ENCODE results near the gene CEP63.

Gene CEP63

GRCh38 chr3:134608023-134608770, 122.3 kb downstream of the CEP63 start:
- DNase-seq (ENCODE audit: low read depth in 2 of 2), result no peak

GRCh38 chr3:134608771-134609435, 123.0 kb downstream of the CEP63 start:
- DNase-seq (ENCODE audit: low read depth in 2 of 2), result no peak

GRCh38 chr3:134609821-134610431, 124.1 kb downstream of the CEP63 start:
- DNase-seq (ENCODE audit: low read depth in 2 of 2), result no peak

- no peak for DNase-seq (ENCODE audit: low read depth in 2 of 2)
Observed at GRCh38 chr3:134610432-134611385, 124.9 kb downstream of the CEP63 start.

GRCh38 chr3:134611516-134611915, 125.7 kb downstream of the CEP63 start:
- DNase-seq (ENCODE audit: low read depth in 2 of 2), result no peak

- DNase-seq (ENCODE audit: low read depth in 2 of 2), result no peak
Observed at GRCh38 chr3:134613006-134613520, 127.2 kb downstream of the CEP63 start.

GRCh38 chr3:134614955-134615354, 129.1 kb downstream of the CEP63 start:
- DNase-seq (ENCODE audit: low read depth in 2 of 2), result no peak

GRCh38 chr3:134615743-134616142, 129.9 kb downstream of the CEP63 start:
- DNase-seq (ENCODE audit: low read depth in 2 of 2), result no peak

GRCh38 chr3:134617608-134618477, 132.0 kb downstream of the CEP63 start:
- no peak for DNase-seq (ENCODE audit: low read depth in 2 of 2)

- DNase-seq (ENCODE audit: low read depth in 2 of 2), result no peak
Observed at GRCh38 chr3:134618478-134619300, 132.8 kb downstream of the CEP63 start.

- DNase-seq (ENCODE audit: low read depth in 2 of 2), result no peak
Observed at GRCh38 chr3:134619301-134619615, 133.4 kb downstream of the CEP63 start.

- no peak for DNase-seq (ENCODE audit: low read depth in 2 of 2)
Observed at GRCh38 chr3:134619884-134620445, 134.1 kb downstream of the CEP63 start.

- DNase-seq (ENCODE audit: low read depth in 2 of 2), result no peak
Observed at GRCh38 chr3:134620476-134621115, 134.7 kb downstream of the CEP63 start.

GRCh38 chr3:134621854-134622253, 136.0 kb downstream of the CEP63 start:
- DNase-seq (ENCODE audit: low read depth in 2 of 2), result no peak

- DNase-seq (ENCODE audit: low read depth in 2 of 2), result no peak
Observed at GRCh38 chr3:134622806-134623365, 137.0 kb downstream of the CEP63 start.

- DNase-seq (ENCODE audit: low read depth in 2 of 2), result no peak
Observed at GRCh38 chr3:134623615-134624245, 137.9 kb downstream of the CEP63 start.
